SK-MEL-5 (cell line): ENCODE measurements around the gene SECISBP2. TPM values are rescaled to one million over a fixed set of nuclear protein-coding genes. Genes with fewer than 3 reads are reported as not detected.
A peak's percentile ranks its signal among the peaks of the same experiment; 100 is the strongest.

Source experiments
- DNase-seq: peaks from one replicate; pipeline ENCODE4 v3.0.0-alpha.2; 2016; ENCODE audit warnings: low read depth, low spot score
- in situ Hi-C: cut with HindIII; loops from 2 replicates; pipeline ENCODE4 v1.10.0; 2016; ENCODE audit warnings: low sequenced_read_pairs, high pct_unique_total_duplicates, low pct_unique_long_range_greater_than_20kb
- total RNA-seq: library from RNA; depleted of rRNA; stranded (reverse); fragments of >200 nt; shearing (Covaris generic); gene quantifications from 2 replicates; pipeline ENCODE4 v1.2.3, GENCODE V29; 2014

The SECISBP2 gene
- total RNA-seq, 1 experiment from 2014 or later = 44.9 TPM

- no peak for DNase-seq
- in situ Hi-C loops = no loop called here
These were observed 13.5 kb upstream of the SECISBP2 start for GRCh38 chr9:89304834-89305188.

GRCh38 chr9:89305868-89306267 lies 12.4 kb upstream of the SECISBP2 start:
- DNase-seq = no peak
- in situ Hi-C loops = no loop called here

- in situ Hi-C loops = no loop called here
- no peak for DNase-seq
These were observed 9.1 kb upstream of the SECISBP2 start for GRCh38 chr9:89309166-89309565.

GRCh38 chr9:89309608-89310474 lies 8.5 kb upstream of the SECISBP2 start:
- in situ Hi-C loops = no loop called here
- DNase-seq = peak; percentile 25

- in situ Hi-C loops = no loop called here
- peak; percentile 100 for DNase-seq
These were observed 7.6 kb upstream of the SECISBP2 start, which contains the start of gene CKS2 for GRCh38 chr9:89310475-89311345. Gene CKS2, plus strand, starts transcription at chr9:89311195. Its CDS starts 98 bp downstream, at chr9:89311293.

GRCh38 chr9:89311346-89312221 lies 6.7 kb upstream of the SECISBP2 start:
- DNase-seq = peak; percentile 24
- in situ Hi-C loops = no loop called here

GRCh38 chr9:89312222-89312571 lies 6.1 kb upstream of the SECISBP2 start:
- in situ Hi-C loops = no loop called here
- DNase-seq = peak; percentile 53

GRCh38 chr9:89313842-89314241 lies 4.5 kb upstream of the SECISBP2 start:
- no peak for DNase-seq
- in situ Hi-C loops = no loop called here

- in situ Hi-C loops = no loop called here
These were observed 3.3 kb upstream of the SECISBP2 start for GRCh38 chr9:89314955-89315354.

GRCh38 chr9:89315482-89315881 lies 2.8 kb upstream of the SECISBP2 start:
- in situ Hi-C loops = no loop called here
- no peak for DNase-seq

More at GRCh38 chr9:89314955-89315354, 3.3 kb upstream of the SECISBP2 start:
- no peak for DNase-seq

- DNase-seq = peak; percentile 13
- in situ Hi-C loops = no loop called here
These were observed 1.0 kb upstream of the SECISBP2 start for GRCh38 chr9:89317282-89317681.

- in situ Hi-C loops = no loop called here
- DNase-seq = no peak
These were observed 960 bp downstream of the SECISBP2 start for GRCh38 chr9:89319015-89319905.

GRCh38 chr9:89323390-89323789 lies 5.1 kb downstream of the SECISBP2 start:
- no peak for DNase-seq
- in situ Hi-C loops = no loop called here

- in situ Hi-C loops = no loop called here
- no peak for DNase-seq
These were observed 7.4 kb downstream of the SECISBP2 start for GRCh38 chr9:89325733-89326132.

- DNase-seq = no peak
- in situ Hi-C loops = no loop called here
These were observed 9.8 kb downstream of the SECISBP2 start for GRCh38 chr9:89328064-89328463.

GRCh38 chr9:89329917-89330316 lies 11.6 kb downstream of the SECISBP2 start:
- in situ Hi-C loops = no loop called here
- DNase-seq = no peak

GRCh38 chr9:89330513-89330912 lies 12.2 kb downstream of the SECISBP2 start:
- DNase-seq = no peak
- in situ Hi-C loops = no loop called here
